ENCODE measurements around the gene GRID1. TPM values are rescaled to one million over a fixed set of nuclear protein-coding genes. Genes with fewer than 3 reads are reported as not detected.

GRID1 gene
- total and polyA plus RNA-seq, 9 of the 15 experiments (the other 6 are each of a cell fraction or from before 2014, with no cell fraction given) = 0.01 to 7.2 (median 1.2) TPM

- no peaks in the 10 kb centered on the region for H3K36me3 ChIP-seq (ENCODE audit: control insufficient read depth, insufficient read depth, low read length)
Observed at GRCh38 chr10:86317949-86318725, 48.5 kb downstream of the GRID1 start.

More at GRCh38 chr10:86317949-86318725, 48.5 kb downstream of the GRID1 start:
- peaks cover 0 to 10% of the 10 kb centered on the region in 2 experiments; a peak in 2 of 5 replicates for H3K27me3 ChIP-seq (ENCODE audit: control insufficient read depth in 2 of 2, insufficient read depth in 2 of 2, low read length in 2 of 2)
- H3K4me3 ChIP-seq = no peak overlapping the region
- TF ChIP-seq ZBTB2 (IDR thresholded peaks at IDR 0.05) (no peak), C11orf30 (IDR thresholded peaks at IDR 0.05; ENCODE audit: low read depth) (peak; percentile 53), MAFG (tag; conservative IDR thresholded peaks at IDR 0.05) (peak; percentile 43), NFIC (IDR thresholded peaks at IDR 0.05) (no peak), CBX1 (IDR thresholded peaks at IDR 0.05; ENCODE audit: low read depth) (no peak), NFXL1 (CRISPR knock-in tag; IDR thresholded peaks at IDR 0.05) (no peak), NFE2 (IDR thresholded peaks at IDR 0.05; ENCODE audit: low read depth) (peak; percentile 63; the same call in 1 of the 2 replicates), MTA2 (IDR thresholded peaks at IDR 0.05; ENCODE audit: low read depth) (no peak)
- CTCF ChIA-PET (ENCODE audit: low intra/inter-chr PET ratio) = no interaction called here
- WGBS (ENCODE audit: insufficient coverage, low coverage, missing lambda C conversion rate) = 26% methylated on average over 4 of the region's 4 CpGs
- ATAC-seq (peak; percentile 51; the same call in 1 of the 3 replicates), DNase-seq (ENCODE audit: extremely low read depth in 1 of 4, low spot score in 3 of 4) (peak in 2 of 4 experiments; percentile 9 to 15), FAIRE-seq (no peak)
- H3K4me1 ChIP-seq (replicated peaks in 1 of 2; ENCODE audit: control insufficient read depth in 2 of 2, insufficient read depth in 2 of 2, low read length in 2 of 2) = no peaks in the 10 kb centered on the region; a peak in 2 of 5 replicates
- POLR2A ChIA-PET = no interaction called here
- no peak overlapping the region for H3K9ac ChIP-seq (ENCODE audit: insufficient read depth in 1 of 2, low read depth in 2 of 2, low read length in 2 of 2)
- no peaks in the 10 kb centered on the region for H3K9me3 ChIP-seq (replicated peaks; ENCODE audit: control insufficient read depth, insufficient read depth, low read depth, low read length)
- no peak overlapping the region for H3K4me2 ChIP-seq (ENCODE audit: insufficient read depth, low read length)
- H3K79me2 ChIP-seq (ENCODE audit: control insufficient read depth, insufficient read depth, low read length) = no peaks in the 10 kb centered on the region
- H4K20me1 ChIP-seq (replicated peaks; ENCODE audit: control insufficient read depth, insufficient read depth, low read length) = no peaks in the 10 kb centered on the region
- intact Hi-C loops (cut with micrococcal nuclease) (no loop called here), in situ Hi-C loops (cut with MboI) (no loop called here)
- H2AFZ ChIP-seq (ENCODE audit: low read depth, low read length) = no peak overlapping the region
- no peak overlapping the region for H3K27ac ChIP-seq (ENCODE audit: extremely low read depth, low read depth, low read length)
- H3K9me1 ChIP-seq (ENCODE audit: control insufficient read depth, insufficient read depth, low read length) = no peaks in the 10 kb centered on the region
- BruUV-seq (replicated peaks) = no TSS peak
